Activated CD4-positive, alpha-beta T cell treated with anti-CD3 and anti-CD28 coated beads, Interleukin-2, amount 50 U/mL, for 4 hours (primary cell): ENCODE data around the gene SAMD13.

Experiments used
- DNase-seq, 2 experiments: peaks; one replicate each; pipeline ENCODE4 v3.0.0-alpha.2; 2020

Gene SAMD13, protein sequence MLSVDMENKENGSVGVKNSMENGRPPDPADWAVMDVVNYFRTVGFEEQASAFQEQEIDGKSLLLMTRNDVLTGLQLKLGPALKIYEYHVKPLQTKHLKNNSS

GRCh38 chr1:84301004-84301784 is at the start of gene SAMD13:
Gene SAMD13 (plus strand): TSS chr1:84301708. CDS start chr1:84303235, 1,527 bp downstream.
- DNase-seq = peak; percentile 11 to 15

DNA sequence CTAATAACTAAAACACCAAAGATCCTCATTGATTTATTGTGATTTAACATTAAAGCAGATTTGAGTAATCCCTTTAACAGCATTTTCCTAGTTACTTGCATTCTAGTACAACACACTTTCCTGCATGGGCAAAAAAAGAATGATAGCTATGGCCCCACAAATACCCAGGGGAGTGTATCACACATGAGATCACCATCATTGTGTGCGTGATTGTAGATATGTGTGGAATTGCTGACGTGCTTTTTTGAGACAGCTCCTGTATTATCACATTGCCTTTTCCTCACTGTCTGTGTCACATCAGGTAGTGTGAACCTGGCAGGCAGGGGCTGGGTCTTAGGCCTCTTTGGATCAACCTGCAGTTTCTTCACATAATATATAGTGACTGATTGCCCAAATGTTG is 48.5 kb upstream of the SAMD13 start:
- no peak for DNase-seq

DNA sequence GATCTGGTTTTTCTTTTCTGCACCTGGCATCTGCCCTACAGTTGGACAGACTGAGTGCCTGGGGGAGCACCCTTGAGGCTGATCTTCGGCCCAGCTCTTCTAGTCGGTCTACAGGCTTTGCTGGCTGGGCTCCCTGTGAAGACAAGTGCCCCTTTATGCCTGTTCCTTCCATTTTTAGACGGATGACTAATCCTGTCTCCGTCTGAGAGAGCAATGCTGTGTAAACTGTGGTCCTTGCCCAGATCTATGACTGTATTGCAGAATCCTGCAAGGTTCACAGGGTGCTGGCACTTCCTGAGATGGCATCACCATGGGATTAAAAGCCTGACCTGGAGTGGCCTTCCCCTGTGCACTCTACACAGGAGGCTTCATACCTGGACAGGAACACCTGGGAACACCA is 47.6 kb upstream of the SAMD13 start:
- no peak for DNase-seq

DNA sequence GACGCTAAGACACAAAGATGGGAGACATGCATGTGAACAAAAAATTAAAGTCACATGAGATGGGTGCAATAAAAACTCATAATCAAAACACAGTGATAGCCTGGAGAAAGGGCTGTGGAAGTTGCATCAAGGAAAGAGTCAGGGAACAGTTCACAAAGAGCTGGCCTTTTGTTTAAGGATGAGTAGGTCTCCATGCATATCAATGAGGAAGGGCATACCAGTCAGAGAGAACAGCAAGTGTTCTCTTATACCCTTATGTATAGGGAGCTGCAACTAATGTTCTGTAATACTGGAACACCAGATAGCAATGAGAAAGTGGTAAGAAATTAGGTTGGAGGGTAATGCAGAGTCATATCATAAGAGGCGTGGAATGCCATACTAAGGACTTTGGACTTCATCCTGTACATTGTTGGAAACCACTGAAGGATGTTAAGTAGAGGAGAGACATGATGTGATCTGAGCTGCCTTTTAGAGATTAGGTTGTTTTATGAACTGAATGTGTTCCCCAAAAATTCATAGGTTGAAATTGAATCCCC is 46.7 kb upstream of the SAMD13 start:
- DNase-seq = no peak

DNA sequence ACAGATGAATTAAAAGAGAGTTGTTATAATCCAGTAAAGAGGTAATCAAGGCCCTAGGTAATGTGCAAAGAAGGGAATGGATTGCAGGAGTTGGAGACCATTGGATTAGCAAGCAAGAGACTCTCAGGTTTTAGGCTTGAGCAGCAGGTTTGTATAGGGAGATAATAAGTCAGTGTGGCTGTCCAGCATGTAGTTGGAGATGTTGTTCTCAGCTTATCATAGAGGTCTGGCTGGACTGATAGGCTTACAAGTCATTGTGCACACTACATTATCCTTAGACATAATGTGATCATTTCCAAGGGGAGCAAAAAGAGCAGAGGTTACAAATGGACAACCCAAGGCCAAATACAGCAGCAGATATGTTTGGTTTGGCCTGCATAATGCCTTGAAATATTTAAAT is 45.9 kb upstream of the SAMD13 start:
- DNase-seq = no peak

DNA sequence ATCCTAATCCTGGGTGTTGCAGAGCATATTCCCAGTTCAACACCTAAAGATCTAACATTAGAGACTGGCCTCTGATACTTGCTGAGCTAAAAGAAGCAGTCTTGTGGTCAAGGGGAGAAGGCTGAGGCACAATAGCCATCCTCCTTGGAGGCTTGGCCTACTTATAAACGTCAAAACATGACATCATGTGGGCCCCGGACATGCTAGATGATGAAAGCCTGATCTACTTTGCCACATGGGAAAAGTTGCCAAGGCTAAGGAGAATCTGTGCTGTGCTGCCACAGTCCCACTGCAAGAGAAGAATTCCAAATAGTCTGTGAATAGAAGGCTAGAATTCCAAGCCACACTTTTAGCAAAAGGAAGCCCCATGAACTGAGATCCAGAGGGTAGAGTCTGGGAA is 43.9 kb upstream of the SAMD13 start:
- no peak for DNase-seq

DNA sequence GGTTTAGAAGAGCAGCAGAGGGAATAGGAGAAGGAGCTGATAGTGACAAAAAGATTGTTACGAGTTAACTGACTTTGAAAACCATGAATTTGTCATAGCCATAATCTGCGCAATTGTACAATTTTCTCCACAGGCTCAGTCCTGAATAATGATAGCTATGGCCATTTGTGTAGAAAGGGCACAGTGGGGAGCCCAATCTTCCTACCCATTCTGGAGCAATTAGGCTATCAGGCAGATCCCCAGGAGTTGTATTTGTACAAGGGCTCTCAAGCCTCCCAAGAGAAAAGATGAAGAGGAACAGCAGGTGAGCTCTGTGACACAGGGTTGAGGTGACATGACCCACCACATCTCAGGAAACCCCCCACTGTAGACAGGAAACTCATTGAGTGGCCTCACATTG is 42.1 kb upstream of the SAMD13 start:
- DNase-seq = no peak

- DNase-seq = no peak
These were observed 41.5 kb upstream of the SAMD13 start for GRCh38 chr1:84259989-84260388.

DNA sequence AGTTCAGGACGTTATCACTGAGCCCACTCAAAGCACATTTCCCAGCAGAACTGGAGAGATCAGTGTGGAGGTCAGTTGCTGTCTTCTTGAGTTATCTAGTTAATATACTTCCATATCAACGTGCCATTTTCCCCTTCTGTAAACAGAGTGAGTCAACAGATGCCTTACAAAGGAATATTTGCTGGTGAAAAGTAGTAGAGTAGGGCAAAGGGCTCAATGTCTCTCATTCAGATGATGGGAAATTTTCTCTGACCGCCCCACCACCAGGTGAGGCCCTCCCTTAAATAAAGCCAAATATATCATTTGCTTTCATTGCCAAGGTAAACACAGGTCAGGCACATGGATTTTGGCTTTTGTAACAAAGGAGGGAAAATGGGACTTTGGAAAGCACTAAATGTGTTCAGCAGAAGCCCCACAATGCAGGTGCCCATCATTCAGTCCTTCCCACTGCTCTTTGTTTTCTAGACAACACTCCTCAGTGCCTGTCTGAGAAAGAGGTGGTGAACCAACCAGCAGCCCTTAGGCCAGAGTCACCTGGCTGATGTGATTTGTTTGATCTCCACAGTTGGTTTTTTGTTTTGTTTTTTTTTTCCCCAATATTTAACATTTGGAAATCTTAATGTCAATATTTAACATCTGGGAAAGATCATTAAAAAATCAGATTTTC is 40.5 kb upstream of the SAMD13 start:
- DNase-seq = no peak

GRCh38 chr1:84264961-84265360 is 36.5 kb upstream of the SAMD13 start:
- DNase-seq = no peak

DNA sequence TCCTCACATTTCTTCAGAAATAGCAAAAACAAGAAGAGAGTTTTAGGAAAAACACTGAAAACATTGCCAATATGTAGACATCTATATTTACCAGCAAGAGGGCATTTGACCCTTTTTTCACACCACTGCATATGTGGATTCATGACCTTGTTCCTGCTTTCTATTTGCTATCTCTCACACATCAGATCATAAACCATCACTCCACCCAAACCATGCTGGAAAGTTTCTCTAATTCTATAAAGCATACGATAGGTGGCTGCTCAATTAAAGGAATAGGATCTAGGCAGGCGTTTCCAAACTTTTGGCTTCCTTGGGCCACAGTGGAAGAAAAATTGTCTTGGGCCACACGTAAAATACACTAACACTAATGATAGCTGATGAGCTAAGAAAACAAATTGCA is 35.6 kb upstream of the SAMD13 start:
- DNase-seq = no peak

DNA sequence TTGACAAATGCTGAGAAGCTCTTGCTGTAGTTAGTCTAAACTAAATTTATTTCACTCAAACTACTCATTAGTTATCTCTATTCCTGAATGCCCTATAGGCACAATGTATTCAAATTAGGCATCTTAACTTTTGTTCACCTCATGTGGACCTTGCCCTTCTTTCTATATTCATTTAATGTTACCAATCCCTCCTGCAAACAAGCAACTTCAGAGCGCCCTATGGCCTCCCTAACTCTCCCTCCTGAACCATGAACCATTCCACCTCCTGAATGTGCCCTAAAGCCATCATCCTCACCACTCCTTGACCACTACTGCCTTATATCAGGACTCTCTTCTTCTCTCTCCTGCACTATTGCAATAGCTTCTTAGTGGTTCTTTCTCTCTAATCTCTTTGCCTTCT is 34.8 kb upstream of the SAMD13 start:
- no peak for DNase-seq

GRCh38 chr1:84267476-84267875 is 34.0 kb upstream of the SAMD13 start:
- DNase-seq = no peak

DNA sequence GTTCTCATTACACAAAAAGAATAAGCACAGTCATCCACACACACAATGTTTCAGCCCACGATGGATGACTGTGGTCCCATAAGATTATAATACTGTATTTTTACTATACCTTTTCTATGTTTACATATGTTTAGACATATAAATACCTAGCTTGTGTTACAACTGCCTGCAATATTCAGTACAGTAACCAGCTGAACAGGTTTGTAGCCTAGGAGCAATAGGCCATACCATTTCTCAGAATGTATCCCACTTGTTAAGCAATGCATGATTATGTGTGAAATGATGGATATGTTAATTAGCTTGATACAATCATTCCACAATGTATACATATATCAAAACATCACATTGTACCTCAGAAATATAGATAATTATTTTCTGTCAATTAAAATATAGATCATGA is 33.2 kb upstream of the SAMD13 start:
- no peak for DNase-seq

GRCh38 chr1:84269306-84269705 is 32.2 kb upstream of the SAMD13 start:
- no peak for DNase-seq

DNA sequence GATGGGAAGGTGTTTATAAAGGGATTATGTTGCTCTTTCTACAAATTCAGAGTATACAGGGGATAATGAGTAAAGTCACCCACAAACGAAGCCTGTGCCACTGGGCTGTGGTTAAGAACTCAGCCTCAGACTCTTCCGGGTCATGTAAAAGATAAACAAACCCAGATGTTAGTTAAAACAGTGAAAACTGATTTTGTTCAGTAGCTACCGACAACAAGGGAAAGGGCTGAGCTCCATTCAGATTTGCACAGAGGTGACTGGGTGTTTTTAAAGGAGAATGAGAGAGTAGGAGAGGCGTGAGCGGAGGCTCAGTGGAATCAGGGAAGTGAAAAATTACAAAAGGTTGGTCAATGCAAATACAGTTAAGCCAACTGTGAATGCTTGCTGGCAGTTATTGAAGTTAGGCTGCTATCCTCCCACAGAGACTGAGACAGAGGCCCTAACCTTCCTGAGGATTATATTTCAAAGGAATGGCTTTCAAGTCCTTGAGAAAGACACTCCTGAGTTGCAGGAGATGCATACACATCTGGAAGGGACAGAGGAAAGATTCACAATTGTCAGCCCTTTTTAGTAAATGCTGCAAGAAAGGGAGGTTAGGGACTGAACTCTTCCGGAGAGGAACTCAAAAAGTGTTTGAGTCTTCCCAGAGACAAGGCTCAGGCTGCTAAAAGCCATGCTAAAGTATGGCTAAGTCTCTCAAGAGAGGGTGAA is 29.9 kb upstream of the SAMD13 start:
- no peak for DNase-seq

DNA sequence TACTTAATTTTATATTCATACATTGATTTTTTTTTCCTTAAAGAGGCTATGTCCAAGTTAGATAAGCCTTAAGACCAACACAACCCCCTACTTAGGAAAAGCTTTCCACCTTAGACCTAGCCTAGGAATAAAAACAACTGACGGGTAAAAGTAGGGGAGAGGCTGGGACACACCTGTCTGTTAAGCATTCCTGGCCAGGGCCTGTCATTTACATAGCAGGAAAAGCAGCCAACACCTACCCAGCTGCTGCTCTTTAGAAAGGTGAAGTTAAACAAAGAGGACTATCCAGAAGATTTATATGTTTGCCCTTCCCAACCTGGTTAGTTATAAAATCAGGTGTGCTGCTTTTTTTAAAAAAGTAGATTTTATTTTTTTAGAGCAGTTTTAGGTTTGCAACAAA is 29.1 kb upstream of the SAMD13 start:
- no peak for DNase-seq

DNA sequence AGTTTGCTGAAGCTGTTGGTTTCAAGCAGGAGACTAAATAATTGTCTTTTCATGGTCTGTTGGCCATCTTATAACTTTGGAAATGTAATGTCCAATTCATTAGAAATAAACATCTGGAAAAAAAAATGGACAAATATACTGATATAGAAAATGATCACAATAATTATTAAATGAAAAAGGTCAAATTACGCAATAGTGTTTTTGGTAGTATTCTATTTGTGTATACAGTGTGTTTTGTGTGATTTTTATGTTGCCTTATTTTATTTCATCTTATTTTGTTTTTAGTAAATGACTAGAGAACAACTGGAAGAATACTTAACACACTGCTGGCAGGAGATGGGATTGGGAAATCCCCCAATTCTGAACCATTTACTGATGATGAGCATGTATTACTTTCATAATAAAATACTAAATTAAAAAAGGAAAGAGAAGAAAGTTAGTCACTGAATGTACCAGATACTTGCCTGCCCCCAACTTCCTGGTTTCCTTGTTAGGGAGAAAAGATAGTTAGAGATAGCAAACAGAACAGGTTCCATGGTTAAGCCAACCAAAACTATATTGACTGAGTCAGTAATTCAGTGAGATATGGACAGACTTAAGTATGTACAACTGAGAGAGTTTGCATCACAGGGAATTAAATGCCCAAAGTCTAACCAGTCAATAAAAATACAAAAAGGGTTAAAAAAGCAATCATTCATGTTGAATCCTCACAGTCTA is 24.0 kb upstream of the SAMD13 start:
- DNase-seq = no peak

- DNase-seq = no peak
These were observed 22.6 kb upstream of the SAMD13 start for GRCh38 chr1:84278905-84279304.

DNA sequence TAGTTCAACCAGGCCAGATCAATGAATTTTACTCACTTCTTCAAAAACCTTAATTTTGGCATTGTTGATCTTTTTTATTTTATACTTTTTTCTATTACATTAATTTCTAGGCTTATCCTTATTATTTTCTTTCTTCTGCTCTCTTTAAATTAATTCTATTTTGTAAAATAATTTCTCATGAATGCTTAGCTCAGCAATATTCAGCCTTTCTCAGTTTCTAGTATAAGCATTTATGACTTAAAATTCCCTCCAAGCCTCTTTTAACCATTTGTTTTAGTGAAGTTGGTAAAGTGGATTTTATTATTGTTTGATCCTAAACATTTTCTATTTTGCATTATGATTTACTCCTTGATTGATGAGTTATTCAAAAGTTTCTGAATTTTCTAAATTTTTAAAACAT is 20.6 kb upstream of the SAMD13 start:
- DNase-seq = no peak

DNA sequence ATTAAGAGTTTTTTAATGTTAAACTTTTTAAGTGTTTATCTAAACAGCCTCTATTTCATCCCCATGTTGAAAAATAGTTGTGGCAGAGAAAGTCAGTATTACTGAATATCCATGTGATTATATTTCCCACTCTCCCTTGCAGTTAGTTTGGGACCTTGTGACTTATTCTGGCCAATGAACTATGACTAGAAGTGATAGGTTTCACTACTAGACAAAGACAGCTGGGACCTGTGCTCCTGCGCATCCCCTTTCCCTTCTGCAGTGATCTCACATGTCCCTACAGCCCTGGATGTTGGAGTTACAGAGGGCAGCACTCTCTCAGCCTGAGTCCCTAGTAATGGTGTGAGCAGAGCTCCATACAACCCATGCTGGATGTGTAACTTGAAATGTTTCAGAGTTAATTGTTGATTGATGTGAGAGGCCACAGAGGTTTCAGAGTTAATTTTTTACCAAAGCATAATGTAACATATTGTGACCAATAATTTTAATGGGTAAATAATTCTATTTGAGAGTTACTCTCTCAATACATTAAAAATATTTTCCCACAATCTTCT is 18.7 kb upstream of the SAMD13 start:
- DNase-seq = no peak

DNA sequence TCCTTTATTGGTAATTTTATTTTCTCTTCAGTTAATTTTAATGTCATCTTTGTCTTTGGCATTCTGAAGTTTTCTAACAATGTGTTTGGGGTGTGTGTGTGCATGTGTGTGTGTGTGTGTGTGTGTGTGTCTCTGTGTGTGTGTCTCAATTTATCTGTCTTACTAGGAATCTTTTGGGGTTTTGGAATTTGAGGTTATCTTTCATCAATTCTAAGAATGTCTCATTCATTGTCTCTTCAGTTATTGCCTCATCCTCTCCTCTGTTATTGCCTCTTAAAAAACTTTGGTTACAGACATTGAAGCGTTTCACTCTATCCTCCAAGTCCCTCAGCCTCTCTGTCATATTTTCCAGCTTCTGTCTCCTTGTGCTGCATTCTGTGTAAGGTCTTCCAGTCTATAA is 18.1 kb upstream of the SAMD13 start:
- DNase-seq = no peak

DNA sequence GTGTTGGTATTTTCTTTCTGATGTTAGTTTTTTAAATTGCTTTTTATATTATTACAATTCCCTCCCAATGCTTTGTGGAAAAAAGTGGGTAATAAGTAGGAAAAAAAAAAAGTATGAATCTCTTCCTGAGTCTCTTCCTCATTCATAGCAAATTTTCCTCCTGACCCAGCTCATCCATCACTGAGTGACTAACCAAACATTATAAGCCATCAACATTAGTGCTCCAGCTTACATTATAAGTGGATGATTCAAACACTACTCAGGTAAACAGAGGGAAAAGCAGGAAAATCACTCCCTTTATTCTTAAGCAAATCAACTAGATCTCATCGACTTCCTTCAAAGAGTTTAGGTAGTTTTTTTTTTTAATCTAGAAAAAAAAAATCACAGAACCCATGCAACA is 15.4 kb upstream of the SAMD13 start:
- no peak for DNase-seq
